Mesothelial cell of epicardium (in vitro differentiated cells): Measurements from ENCODE around the gene DNAAF6. TPM values are rescaled to one million over a fixed set of nuclear protein-coding genes. Genes with fewer than 3 reads are reported as not detected.

Experiments
- DNase-seq, 2 experiments: peaks; one replicate each; pipeline ENCODE4 v3.0.0; 2021; ENCODE audit warnings: low spot score in 2 of 2; ENCODE audit not compliant: unreplicated experiment in 2 of 2
- H3K27ac Mint-ChIP-seq: 2 replicates; pipeline ENCODE4 v1.8.0; 2021; ENCODE audit warnings: mixed read lengths
- H3K27me3 Mint-ChIP-seq: 2 replicates; pipeline ENCODE4 v1.8.0; 2021; ENCODE audit warnings: low read depth, mixed read lengths
- H3K36me3 Mint-ChIP-seq: 2 replicates; pipeline ENCODE4 v1.8.0; 2021; ENCODE audit warnings: mixed read lengths
- H3K4me1 Mint-ChIP-seq: 2 replicates; pipeline ENCODE4 v1.8.0; 2021; ENCODE audit warnings: mixed read lengths
- H3K4me3 Mint-ChIP-seq: 2 replicates; pipeline ENCODE4 v1.8.0; 2021; ENCODE audit warnings: mild to moderate bottlenecking, moderate library complexity, mixed read lengths
- H3K9me3 Mint-ChIP-seq: 2 replicates; pipeline ENCODE4 v1.8.0; 2021; ENCODE audit warnings: mixed read lengths
- total RNA-seq: library from RNA; stranded (reverse); gene quantifications from 3 replicates; pipeline ENCODE4 v1.2.1, GENCODE V29; 2021
- TF ChIP-seq, protein P1 (sequence below): fragments of 200-600 bp; sonication (generic); IDR thresholded peaks from one replicate; pipeline ENCODE4 v1.5.0; 2021; ENCODE audit warnings: antibody characterized with exemption; ENCODE audit not compliant: unreplicated experiment

Gene DNAAF6
- total RNA-seq, 1 donor from 2014 or later: not detected

DNA sequence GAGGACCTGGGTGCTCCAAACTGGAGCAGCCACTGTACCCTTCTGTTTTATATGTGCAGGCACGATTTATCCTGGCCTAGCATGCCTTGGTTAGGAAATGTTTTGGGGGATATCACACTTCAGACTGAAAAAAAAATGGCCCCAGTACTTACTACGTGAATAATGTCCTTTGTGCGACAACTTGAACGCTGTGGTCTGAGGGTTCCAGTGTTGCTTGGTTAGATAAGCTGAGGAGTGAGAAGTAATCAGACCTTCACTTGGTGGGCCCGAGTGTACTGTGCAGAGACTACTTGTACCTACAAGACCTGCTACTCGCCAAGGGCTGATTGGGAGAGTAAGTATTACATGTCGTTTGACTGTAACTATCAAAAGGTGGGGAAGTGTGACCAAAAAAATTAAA, 678 bp downstream of the DNAAF6 start:
- TF ChIP-seq, protein P1, sequence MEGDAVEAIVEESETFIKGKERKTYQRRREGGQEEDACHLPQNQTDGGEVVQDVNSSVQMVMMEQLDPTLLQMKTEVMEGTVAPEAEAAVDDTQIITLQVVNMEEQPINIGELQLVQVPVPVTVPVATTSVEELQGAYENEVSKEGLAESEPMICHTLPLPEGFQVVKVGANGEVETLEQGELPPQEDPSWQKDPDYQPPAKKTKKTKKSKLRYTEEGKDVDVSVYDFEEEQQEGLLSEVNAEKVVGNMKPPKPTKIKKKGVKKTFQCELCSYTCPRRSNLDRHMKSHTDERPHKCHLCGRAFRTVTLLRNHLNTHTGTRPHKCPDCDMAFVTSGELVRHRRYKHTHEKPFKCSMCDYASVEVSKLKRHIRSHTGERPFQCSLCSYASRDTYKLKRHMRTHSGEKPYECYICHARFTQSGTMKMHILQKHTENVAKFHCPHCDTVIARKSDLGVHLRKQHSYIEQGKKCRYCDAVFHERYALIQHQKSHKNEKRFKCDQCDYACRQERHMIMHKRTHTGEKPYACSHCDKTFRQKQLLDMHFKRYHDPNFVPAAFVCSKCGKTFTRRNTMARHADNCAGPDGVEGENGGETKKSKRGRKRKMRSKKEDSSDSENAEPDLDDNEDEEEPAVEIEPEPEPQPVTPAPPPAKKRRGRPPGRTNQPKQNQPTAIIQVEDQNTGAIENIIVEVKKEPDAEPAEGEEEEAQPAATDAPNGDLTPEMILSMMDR: no peak
- Mint-ChIP-seq H3K4me1 (peaks cover 6% of the 10 kb centered on the region), H3K27me3 (no peaks in the 10 kb centered on the region), H3K9me3 (peaks cover 5% of the 10 kb centered on the region), H3K27ac (no peak overlapping the region), H3K36me3 (no peaks in the 10 kb centered on the region), H3K4me3 (no peak overlapping the region)
- DNase-seq: no peak

DNA sequence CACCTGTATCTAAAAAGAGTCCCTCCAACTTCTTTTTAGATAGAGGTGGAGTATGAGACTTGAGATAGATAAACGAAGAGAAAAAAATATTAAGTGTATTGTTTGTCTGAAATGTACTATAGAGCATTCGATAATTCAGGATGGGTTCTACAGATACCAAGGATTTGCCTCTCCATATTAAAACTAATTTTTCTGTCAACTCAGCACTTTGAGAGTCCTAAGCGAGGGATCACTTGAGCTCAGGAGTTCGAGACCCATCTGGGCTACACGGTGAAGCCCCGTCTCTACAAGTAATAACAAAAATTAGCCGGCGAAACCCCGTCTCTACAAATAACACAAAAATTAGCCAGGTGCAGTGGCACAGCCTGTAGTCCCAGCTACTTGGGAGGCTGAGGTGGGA, 1.5 kb downstream of the DNAAF6 start:
- H3K4me3 Mint-ChIP-seq: no peak overlapping the region
- DNase-seq: no peak
- peaks cover 11% of the 10 kb centered on the region for H3K9me3 Mint-ChIP-seq
- H3K27me3 Mint-ChIP-seq: no peaks in the 10 kb centered on the region
- peaks cover 6% of the 10 kb centered on the region for H3K4me1 Mint-ChIP-seq
- H3K36me3 Mint-ChIP-seq: no peaks in the 10 kb centered on the region
- no peak overlapping the region for H3K27ac Mint-ChIP-seq
- TF ChIP-seq, protein P1: no peak

DNA sequence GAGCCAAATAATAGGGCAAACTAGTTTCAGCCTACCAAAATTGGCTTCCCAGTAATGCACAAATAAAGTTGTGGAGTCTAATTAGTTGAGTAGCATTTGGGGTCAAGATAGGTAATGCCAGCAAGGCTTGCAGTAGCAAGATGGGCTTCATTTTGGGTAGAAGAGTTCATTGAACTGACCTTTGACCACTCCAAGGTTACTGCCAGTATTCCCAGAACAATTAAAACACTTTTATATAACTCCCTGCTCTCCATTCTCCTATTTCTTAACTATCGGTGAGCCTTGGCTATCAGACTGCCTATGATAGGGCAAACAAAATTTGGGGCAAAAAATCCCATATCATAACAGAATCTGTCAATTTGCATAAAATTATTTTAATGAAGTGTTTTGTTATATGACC, 7.1 kb downstream of the DNAAF6 start:
- no peaks in the 10 kb centered on the region for H3K36me3 Mint-ChIP-seq
- no peak overlapping the region for H3K4me3 Mint-ChIP-seq
- H3K4me1 Mint-ChIP-seq: peaks cover 6% of the 10 kb centered on the region
- no peaks in the 10 kb centered on the region for H3K27me3 Mint-ChIP-seq
- peaks cover 13% of the 10 kb centered on the region for H3K9me3 Mint-ChIP-seq
- H3K27ac Mint-ChIP-seq: no peak overlapping the region
- TF ChIP-seq, protein P1: no peak
- no peak for DNase-seq

DNA sequence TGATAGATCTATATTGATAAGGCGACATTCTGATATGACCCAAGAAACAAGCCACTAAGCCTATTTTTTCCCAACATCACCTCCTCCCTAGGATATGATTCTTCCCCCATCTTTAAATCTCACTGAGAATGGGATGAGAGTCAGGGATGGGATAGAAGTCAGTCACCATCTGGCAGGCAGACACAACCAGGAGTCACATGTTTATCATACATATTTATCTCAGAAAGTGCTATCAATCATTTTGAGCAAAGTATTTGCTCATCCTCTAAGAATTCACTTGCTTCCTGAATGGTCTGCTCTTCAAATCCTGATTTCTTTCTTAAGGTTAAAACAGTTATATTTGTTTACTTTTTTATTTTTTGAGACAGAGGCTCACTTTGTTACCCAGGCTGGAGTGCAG, 20.3 kb downstream of the DNAAF6 start:
- Mint-ChIP-seq H3K27ac (no peak overlapping the region), H3K4me3 (no peak overlapping the region), H3K4me1 (no peaks in the 10 kb centered on the region), H3K27me3 (no peaks in the 10 kb centered on the region), H3K36me3 (no peaks in the 10 kb centered on the region), H3K9me3 (peaks cover 40% of the 10 kb centered on the region)
- no peak for DNase-seq
- TF ChIP-seq, protein P1: no peak

DNA sequence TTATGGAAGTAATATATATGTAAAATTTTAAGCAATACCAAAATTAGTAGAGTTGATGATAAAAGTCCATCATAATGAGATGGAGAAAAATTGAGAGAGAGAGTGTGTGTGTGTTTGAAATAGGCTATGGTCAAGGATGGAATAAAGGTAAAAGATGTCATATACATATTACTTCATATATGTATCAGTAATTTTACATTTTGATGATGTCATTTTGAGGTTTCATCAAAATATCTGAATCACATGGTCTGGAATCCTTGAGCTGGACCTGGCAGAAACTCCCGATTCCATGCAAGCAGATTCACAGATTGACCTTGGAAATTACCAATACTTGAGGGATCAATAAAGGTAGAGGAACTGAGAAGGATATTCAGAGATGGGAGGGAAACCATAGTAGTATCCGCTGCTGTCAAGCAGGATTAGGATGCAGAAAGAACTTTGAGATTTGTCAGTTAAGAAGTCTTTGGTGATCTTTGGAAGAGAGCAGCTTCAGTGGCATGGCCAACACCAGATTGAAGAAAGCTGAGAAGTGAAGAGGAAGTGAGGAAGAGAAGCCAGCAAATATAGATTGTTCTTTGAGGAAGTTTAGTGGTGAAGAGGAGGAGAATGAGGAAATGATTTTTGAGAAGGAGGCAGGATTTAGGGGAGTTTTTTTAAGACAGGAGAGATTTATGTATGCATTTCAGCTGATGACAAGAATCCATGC, 21.5 kb downstream of the DNAAF6 start:
- H3K36me3 Mint-ChIP-seq: no peaks in the 10 kb centered on the region
- peaks cover 45% of the 10 kb centered on the region for H3K9me3 Mint-ChIP-seq
- no peak overlapping the region for H3K27ac Mint-ChIP-seq
- DNase-seq: no peak
- no peaks in the 10 kb centered on the region for H3K4me1 Mint-ChIP-seq
- TF ChIP-seq, protein P1: no peak
- no peaks in the 10 kb centered on the region for H3K27me3 Mint-ChIP-seq
- no peak overlapping the region for H3K4me3 Mint-ChIP-seq

DNA sequence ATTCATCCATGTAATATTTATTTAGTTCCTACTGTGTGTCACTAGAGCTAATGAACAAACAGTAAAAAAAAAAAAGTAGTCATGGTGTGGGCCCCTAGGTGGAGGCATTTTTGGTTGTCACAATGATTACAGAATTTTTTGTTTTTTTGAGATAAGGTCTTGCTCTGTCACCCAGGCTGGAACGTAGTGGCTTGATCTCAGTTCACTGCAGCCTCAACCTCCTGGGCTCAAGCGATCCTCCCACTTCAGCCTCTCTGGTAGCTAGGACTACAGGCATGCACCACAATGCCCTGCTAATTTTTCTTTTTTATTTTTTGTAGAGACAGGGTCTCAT, 22.0 kb downstream of the DNAAF6 start:
- DNase-seq: no peak
- no peaks in the 10 kb centered on the region for H3K4me1 Mint-ChIP-seq
- H3K4me3 Mint-ChIP-seq: no peak overlapping the region
- no peaks in the 10 kb centered on the region for H3K27me3 Mint-ChIP-seq
- peaks cover 42% of the 10 kb centered on the region for H3K9me3 Mint-ChIP-seq
- no peaks in the 10 kb centered on the region for H3K36me3 Mint-ChIP-seq
- TF ChIP-seq, protein P1: no peak
- no peak overlapping the region for H3K27ac Mint-ChIP-seq
